GM12878 (cell line): ENCODE results near the gene CADPS.

ENCODE experiments used
- HDAC6 ChIP-seq: fragments of 200-600 bp; sonication (generic); IDR thresholded peaks from one replicate; pipeline ENCODE4 v1.8.0; 2017; ENCODE audit warnings: antibody characterized with exemption; ENCODE audit not compliant: unreplicated experiment
- SMC3 ChIP-seq: IDR thresholded peaks from 2 replicates; pipeline ENCODE4 v1.6.1; 2011; ENCODE audit warnings: low read length, improper control_type of control experiment, borderline replicate concordance
- TF ChIP-seq, protein P1 (sequence below): IDR thresholded peaks from 2 replicates; pipeline ENCODE4 v1.6.1; 2011; ENCODE audit warnings: low read depth, mild to moderate bottlenecking, low read length, moderate library complexity, borderline replicate concordance; ENCODE audit errors: extremely low read depth

DNA sequence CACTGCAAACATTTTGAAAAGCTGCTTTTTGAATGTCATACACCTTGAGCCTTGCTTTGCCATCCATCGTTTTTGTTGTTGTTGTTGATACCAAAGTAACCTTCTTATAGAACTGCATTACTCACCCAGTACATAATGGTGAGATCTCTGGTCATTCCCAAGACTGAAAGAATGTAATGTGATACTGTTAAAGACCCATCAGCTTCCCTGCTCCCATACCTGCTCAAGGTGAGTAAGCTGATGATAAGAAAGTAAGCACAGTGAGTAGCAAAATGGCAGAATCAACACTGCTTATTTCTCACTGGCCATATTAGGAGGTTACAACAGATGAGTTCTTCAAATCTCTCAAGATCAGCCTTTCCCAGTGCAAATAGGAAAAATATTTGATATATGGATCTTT lies 89.8 kb downstream of the CADPS start:
- TF ChIP-seq, protein P1, sequence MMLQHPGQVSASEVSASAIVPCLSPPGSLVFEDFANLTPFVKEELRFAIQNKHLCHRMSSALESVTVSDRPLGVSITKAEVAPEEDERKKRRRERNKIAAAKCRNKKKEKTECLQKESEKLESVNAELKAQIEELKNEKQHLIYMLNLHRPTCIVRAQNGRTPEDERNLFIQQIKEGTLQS = no peak
- TF ChIP-seq HDAC6 = no peak
- TF ChIP-seq SMC3 = no peak
